Measurements from ENCODE around the gene PHLDB2. TPM values are rescaled to one million over a fixed set of nuclear protein-coding genes. Genes with fewer than 3 reads are reported as not detected.

The PHLDB2 gene
- total RNA-seq, 1 experiment from 2014 or later: 13.2 TPM

DNA sequence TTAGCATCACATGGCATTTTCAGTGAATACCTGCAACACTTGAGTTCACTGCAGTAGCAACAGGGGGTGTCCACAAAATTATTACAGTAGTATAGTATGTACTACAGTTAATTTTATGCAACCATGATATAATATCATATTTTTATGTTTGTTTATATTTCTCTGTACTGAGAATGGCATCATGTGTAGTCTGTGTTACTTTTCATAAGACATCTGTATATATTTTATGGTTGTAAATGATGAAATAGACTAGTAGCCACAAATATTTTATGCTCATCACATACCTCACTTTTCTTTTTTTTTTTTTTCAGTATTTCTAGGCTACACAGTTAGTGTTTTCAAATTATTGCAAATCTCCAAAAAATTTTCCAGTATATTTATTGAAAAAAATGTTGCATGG lies 22.4 kb downstream of the PHLDB2 start:
- Histone ChIP-seq H3K4me1 (ENCODE audit: insufficient read depth, low read length) (0 out of 2 replicates have a peak, but pooled peaks cover 4% of the 10 kb centered on the region), H3K14ac (ENCODE audit: insufficient read depth, low read length) (no peak overlapping the region), H3K27ac (ENCODE audit: insufficient read length, low read depth, low read length) (no peak overlapping the region), H3K4ac (ENCODE audit: low read depth, low read length) (no peak overlapping the region), H2AFZ (ENCODE audit: low read length) (no peak overlapping the region), H3K4me2 (ENCODE audit: insufficient read depth, insufficient read length, low read length) (no peak overlapping the region), H3K56ac (ENCODE audit: insufficient read length, low read depth, low read length) (no peak overlapping the region), H4K5ac (ENCODE audit: insufficient read length, low read depth, low read length) (no peak overlapping the region), H3K23me2 (ENCODE audit: insufficient read length, low read depth, low read length, poor library complexity, severe bottlenecking) (no peaks in the 10 kb centered on the region), H2BK15ac (ENCODE audit: low read depth, low read length) (no peak overlapping the region), H3K27me3 (ENCODE audit: insufficient read depth, low read length) (no peaks in the 10 kb centered on the region; the same call in 1 of the 2 replicates), H3K23ac (ENCODE audit: insufficient read length, low read depth, low read length) (no peak overlapping the region), H2BK120ac (ENCODE audit: low read depth, low read length, poor library complexity, severe bottlenecking) (no peak overlapping the region), H3K18ac (ENCODE audit: insufficient read length, low read depth, low read length) (no peak overlapping the region), H2BK20ac (ENCODE audit: low read depth, low read length, poor library complexity, severe bottlenecking) (no peak overlapping the region), H4K20me1 (ENCODE audit: control insufficient read depth, insufficient read depth, insufficient read length) (no peaks in the 10 kb centered on the region), H2AK5ac (ENCODE audit: insufficient read length, low read length) (no peak overlapping the region), H4K8ac (replicated peaks; ENCODE audit: insufficient read length, low read depth, low read length) (no peak overlapping the region), H2BK12ac (ENCODE audit: insufficient read length, low read depth, low read length) (no peak overlapping the region), H3K79me2 (ENCODE audit: insufficient read depth, low read length) (peaks cover 4% of the 10 kb centered on the region; the same call in 1 of the 2 replicates), H3K79me1 (ENCODE audit: insufficient read depth, low read depth, low read length, poor library complexity, severe bottlenecking) (no peaks in the 10 kb centered on the region), H3T11ph (ENCODE audit: low read length) (no peak overlapping the region), H4K91ac (ENCODE audit: insufficient read length, low read depth, low read length) (no peak overlapping the region), H3K9me3 (ENCODE audit: control insufficient read depth, low read depth, low read length) (no peaks in the 10 kb centered on the region), H2BK5ac (ENCODE audit: insufficient read length, low read length) (no peak overlapping the region), H3K9ac (ENCODE audit: extremely low read depth, insufficient read length, low read length) (no peak overlapping the region)
- Mint-ChIP-seq H3K27ac (no peak overlapping the region), H3K27me3 (ENCODE audit: low read depth) (no peaks in the 10 kb centered on the region), H3K9me3 (peaks cover 0 to 13% of the 10 kb centered on the region in 2 experiments; a peak in 3 of 5 replicates), H3K4me1 (peaks cover 6 to 9% of the 10 kb centered on the region in 2 experiments), H3K36me3 (ENCODE audit: insufficient read depth in 1 of 3, low read depth in 3 of 3) (peaks cover 4 to 15% (median 7%) of the 10 kb centered on the region in 3 experiments; a peak in 6 of 7 replicates), H3K4me3 (no peak overlapping the region)
- TF ChIP-seq, protein P1, sequence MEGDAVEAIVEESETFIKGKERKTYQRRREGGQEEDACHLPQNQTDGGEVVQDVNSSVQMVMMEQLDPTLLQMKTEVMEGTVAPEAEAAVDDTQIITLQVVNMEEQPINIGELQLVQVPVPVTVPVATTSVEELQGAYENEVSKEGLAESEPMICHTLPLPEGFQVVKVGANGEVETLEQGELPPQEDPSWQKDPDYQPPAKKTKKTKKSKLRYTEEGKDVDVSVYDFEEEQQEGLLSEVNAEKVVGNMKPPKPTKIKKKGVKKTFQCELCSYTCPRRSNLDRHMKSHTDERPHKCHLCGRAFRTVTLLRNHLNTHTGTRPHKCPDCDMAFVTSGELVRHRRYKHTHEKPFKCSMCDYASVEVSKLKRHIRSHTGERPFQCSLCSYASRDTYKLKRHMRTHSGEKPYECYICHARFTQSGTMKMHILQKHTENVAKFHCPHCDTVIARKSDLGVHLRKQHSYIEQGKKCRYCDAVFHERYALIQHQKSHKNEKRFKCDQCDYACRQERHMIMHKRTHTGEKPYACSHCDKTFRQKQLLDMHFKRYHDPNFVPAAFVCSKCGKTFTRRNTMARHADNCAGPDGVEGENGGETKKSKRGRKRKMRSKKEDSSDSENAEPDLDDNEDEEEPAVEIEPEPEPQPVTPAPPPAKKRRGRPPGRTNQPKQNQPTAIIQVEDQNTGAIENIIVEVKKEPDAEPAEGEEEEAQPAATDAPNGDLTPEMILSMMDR (conservative IDR thresholded peaks at IDR 0.05): no peak
- no peak for DNase-seq

All from H9 (cell line).